Cerebellar nuclear complex (tissue), 1 donor: ENCODE measurements around the gene KRTAP2-1.
"Not testable (repeated sequence)": the region's sequence is repeated elsewhere in the genome, so short reads cannot be mapped to it uniquely, and the experiment has no call there.

Experiments used
- DNase-seq, 2 experiments: peaks; one replicate each; lab custom pipeline; 2025; lab: John Stamatoyannopoulos, UW

The KRTAP2-1 gene

DNA sequence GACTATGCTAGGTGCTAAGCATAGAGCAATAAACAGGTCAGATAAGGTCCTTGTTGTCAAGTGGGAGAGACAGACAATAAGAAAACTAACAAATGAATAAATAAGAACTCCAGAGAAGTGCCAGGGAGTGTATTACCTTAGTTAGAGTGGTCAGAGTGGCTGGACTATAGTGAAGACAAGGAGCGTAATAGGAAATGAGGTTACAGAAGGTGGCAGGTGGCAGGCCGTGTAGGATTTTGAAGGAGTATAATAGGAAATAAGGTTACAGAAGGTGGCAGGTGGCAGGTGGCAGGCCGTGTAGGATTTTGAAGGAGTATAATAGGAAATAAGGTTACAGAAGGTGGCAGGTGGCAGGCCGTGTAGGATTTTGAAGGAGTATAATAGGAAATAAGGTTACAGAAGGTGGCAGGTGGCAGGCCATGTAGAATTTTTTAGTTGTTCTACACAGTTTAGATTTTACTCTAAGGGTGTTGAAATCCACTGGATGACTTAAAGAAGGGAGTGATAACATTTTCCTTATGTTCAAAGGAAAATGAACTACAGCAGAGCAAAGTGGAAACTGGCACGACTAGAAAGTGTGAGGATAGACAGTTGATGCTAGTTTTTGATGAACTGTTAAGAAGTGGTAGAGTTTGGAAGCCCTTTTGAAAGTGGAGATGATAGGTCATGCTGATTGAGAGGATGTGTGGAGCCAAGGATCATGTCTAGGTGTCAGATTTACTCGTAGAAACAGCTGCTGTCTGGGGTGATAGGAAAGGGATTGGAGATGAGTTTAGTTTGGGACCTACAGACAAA is 34.6 kb downstream of the KRTAP2-1 start:
- peak in 1 of 2 experiments; percentile 8 for DNase-seq

DNA sequence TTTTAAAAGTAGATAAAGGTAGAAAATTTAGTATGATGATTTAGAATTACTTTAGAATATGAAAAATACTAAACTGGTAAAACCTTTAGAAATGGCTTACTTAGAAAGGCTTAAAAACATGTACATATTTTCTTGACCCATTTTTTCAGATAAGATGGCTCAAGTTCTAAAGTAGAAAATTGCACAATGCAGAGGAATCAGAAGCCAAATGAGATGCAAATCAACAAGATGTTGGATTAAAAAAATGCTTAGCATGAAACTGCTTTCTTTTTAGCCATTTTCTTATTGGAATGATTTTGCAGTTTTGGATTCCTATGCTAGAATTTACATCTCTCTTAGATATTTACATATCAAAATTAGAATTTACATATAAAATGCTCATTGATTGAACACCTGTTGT is 36.7 kb downstream of the KRTAP2-1 start:
- no peak for DNase-seq

DNA sequence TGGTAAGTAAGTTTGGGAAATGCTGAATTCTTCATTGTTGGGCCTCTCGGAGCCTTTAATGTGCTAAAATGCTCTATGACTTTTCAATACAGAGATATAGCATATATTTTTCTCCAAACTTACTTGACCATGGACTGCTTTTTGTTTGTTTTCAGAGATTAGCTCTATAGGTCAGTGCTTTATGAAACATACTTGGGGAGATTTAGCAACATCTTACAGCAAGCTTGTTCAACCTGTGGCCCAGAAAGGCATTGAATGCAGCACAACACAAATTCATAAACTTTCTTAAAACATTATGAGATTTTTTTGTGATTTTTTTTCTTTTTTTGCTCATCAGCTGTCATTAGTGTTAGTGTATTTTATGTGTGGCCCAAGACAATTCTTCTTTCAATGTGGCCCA is 37.2 kb downstream of the KRTAP2-1 start:
- DNase-seq, result no peak

- DNase-seq, result no peak
Measured at GRCh38 chr17:41009301-41009760, 37.8 kb downstream of the KRTAP2-1 start.

- DNase-seq, result no peak
Measured at GRCh38 chr17:41008811-41009210, 38.3 kb downstream of the KRTAP2-1 start, which contains the start of gene KRTAP3-1. Gene KRTAP3-1, minus strand, starts transcription at chr17:41009128. Its CDS starts 54 bp downstream, at chr17:41009074.

DNA sequence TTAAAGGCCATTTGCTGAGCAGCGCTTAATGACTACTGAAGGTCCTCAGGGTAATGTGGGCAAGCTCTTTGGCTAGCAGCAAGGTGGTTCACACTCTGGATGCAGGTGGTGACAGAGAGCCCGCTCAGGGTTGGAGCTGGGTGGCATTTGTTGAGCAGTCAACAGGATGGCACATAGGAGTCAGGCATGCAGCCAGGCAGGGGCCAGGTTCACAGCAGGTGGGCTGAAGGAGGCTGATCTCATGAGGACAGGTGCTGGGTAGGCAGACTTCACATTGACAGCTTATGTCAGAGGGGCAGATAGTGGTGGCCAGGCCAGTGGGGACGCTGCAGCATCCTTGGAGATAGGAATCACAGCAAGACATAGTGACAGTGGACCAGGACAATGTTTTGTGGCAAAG is 42.7 kb downstream of the KRTAP2-1 start:
- DNase-seq, result no peak

DNA sequence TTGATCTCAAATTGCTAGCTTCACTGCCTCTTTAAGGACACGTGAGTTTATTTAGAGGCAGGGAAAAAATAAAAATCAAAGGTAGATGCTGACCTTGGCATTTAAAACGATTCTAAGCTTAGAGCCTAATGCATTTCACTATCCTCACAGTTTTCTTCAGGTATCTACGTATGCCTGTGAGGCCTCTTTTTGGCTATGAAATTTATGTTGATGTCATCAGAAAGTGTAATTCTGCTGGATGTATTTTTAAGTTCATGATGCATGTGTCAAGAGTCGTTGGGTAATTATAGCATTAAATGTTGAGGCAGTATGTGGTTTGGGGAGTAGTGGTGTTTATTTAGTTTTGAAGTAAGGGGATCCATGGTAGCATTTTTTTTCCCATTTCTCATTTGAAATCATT is 43.2 kb downstream of the KRTAP2-1 start:
- no peak for DNase-seq

DNA sequence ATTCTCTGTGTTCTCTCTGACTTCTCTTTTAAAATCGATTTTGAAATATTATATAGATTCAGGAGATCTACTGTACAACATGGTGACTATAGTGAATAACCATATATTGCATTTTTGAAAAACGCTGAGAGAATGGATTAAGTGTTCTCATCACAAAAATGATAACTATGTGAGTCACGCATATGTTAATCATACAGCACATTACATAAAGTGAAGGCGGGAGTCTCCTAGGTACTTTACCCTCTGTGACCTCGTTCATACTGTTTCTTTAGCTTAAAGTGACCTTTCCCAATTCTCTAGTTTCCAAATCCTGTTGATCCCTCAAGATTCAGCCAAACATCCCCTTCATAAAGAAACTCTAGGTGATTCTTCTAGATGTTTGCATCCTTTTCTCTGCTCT is 44.3 kb downstream of the KRTAP2-1 start:
- no peak for DNase-seq

DNA sequence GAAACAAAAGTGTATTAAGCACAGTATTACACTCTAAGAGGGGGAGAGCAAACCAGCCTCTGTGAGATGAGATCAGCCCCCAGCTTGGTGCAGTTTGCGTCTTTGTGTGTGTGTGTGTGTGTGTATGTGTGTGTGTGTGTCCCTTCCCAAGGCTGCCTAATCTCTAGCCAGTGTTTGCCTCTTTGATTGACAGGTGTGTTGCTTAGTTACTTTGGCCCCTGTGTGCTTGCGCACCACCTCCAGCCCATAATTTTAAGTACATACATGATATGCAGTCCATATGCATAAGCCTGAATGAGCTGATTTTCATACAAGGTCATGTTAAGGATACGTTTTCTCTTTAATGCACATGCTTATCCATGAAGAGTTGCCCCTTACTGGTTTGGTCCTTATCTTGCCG is 45.3 kb downstream of the KRTAP2-1 start:
- no peak for DNase-seq

- DNase-seq, result not testable (repeated sequence)
Measured at GRCh38 chr17:40999563-40999962, 47.6 kb downstream of the KRTAP2-1 start, which contains the start of gene KRTAP3-2. Gene KRTAP3-2, minus strand, starts transcription at chr17:40999906. Its CDS starts 53 bp downstream, at chr17:40999853.

DNA sequence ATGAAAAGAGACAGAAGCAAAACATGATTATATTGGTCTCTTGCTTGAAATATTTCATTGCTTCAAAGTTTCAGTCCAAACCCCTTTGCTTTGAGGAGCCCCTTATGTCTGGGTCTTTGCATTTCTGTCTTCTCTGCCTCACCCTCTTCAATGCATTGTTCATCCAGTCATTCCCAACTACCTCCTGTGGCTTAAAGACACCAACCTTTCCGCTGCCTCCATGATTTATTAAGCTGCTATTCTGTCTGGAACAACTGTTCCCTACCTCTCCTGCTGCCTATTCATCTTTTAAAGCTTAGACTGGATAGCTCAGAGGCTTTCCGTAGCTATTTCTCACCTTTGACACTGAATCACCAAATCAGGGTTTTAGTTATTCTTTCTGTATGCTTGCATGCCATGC is 49.8 kb downstream of the KRTAP2-1 start:
- no peak for DNase-seq

DNA sequence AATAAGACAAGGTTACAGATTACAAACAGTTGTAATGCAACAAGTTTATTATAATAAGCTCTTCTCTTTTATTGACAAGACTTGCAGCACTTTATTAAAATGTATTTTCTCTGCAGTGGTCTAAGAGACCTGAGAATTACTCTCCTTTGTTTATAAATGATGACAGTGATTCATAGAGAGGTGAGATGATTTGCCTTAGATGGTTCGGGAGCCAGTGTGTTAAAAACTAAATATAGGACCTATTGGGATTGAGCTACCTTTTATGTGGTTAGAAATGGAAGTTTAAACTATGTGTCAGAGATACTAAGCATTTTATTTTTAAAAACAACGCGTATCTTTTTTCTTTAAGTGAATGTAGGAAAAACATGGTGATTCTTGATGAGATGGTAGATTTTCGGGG is 50.3 kb downstream of the KRTAP2-1 start:
- no peak for DNase-seq
